ENCODE measurements around the gene ZNF304. TPM values are rescaled to one million over a fixed set of nuclear protein-coding genes. Genes with fewer than 3 reads are reported as not detected.
A peak's percentile ranks its signal among the peaks of the same experiment; 100 is the strongest.
"Not testable (repeated sequence)": the region's sequence is repeated elsewhere in the genome, so short reads cannot be mapped to it uniquely, and the experiment has no call there.

Gene ZNF304
- total RNA-seq, 1 donor from 2014 or later, result 5.9 TPM

GRCh38 chr19:57362419-57362818, 11.3 kb downstream of the ZNF304 start:
- intact Hi-C loops (cut with DNase I), result loop anchor here (2.0 kb wide), 2 partner anchors 72 to 164 kb away; partner anchors contain the start of genes ZNF549 and ZNF749
- peak overlapping the region; percentile 74 to 95 for H3K27ac ChIP-seq
- peak overlapping the region; percentile 41 to 87 for H3K4me3 ChIP-seq

GRCh38 chr19:57362997-57363687, 12.1 kb downstream of the ZNF304 start, which contains the start of the genes TRAPPC2B and ZNF547:
TSS of gene TRAPPC2B (plus strand) at chr19:57363551. CDS start at chr19:57364834, 1,283 bp downstream.
TSS of gene ZNF547 (plus strand) at chr19:57363551. CDS start at chr19:57368556, 5,005 bp downstream.
- Histone ChIP-seq H3K27me3 (no peaks in the 10 kb centered on the region), H3K27ac (peak within 1 kb of the TSS; percentile 95), H3K4me3 (peak within 1 kb of the TSS; percentile 79 to 87), H3K9me3 (peaks cover 35 to 73% of the 10 kb centered on the region in 2 donors), H3K4me1 (no peaks in the 10 kb centered on the region), H3K36me3 (peaks cover 10 to 22% of the 10 kb centered on the region in 2 donors)
- peak; percentile 99 to 100 for DNase-seq (ENCODE audit: low spot score in 2 of 2)
- TF ChIP-seq CTCF (IDR thresholded peaks at IDR 0.05), result no peak
- intact Hi-C loops (cut with DNase I), result loop anchor here (1.0 to 2.0 kb wide), 7 partner anchors 26 to 164 kb away; partner anchors contain the start of genes ZNF17, ZNF460, ZNF543 and ZNF548

More at GRCh38 chr19:57362419-57362818, 11.3 kb downstream of the ZNF304 start:
- H3K4me1 ChIP-seq, result no peaks in the 10 kb centered on the region
- no peaks in the 10 kb centered on the region for H3K27me3 ChIP-seq
- H3K36me3 ChIP-seq, result peaks cover 15 to 29% of the 10 kb centered on the region in 2 donors
- no peak for TF ChIP-seq CTCF (IDR thresholded peaks at IDR 0.05)
- no peak for DNase-seq (ENCODE audit: low spot score in 2 of 2)
- H3K9me3 ChIP-seq, result peaks cover 36 to 75% of the 10 kb centered on the region in 2 donors

GRCh38 chr19:57363688-57364181, 12.7 kb downstream of the ZNF304 start:
- no peak for DNase-seq (ENCODE audit: low spot score in 2 of 2)
- intact Hi-C loops (cut with DNase I), result loop anchor here (1.0 to 2.0 kb wide), 7 partner anchors 26 to 163 kb away; partner anchors contain the start of genes ZNF17, ZNF460, ZNF543 and ZNF548

GRCh38 chr19:57366776-57367175, 15.7 kb downstream of the ZNF304 start:
- TF ChIP-seq CTCF (IDR thresholded peaks at IDR 0.05), result no peak
- intact Hi-C loops (cut with DNase I), result no loop called here
- Histone ChIP-seq H3K36me3 (peaks cover 7 to 18% of the 10 kb centered on the region in 2 donors), H3K27me3 (no peaks in the 10 kb centered on the region), H3K4me1 (no peaks in the 10 kb centered on the region), H3K9me3 (peaks cover 18 to 37% of the 10 kb centered on the region in 2 donors), H3K4me3 (no peak overlapping the region), H3K27ac (no peak overlapping the region)
- DNase-seq (ENCODE audit: low spot score in 2 of 2), result no peak

More at GRCh38 chr19:57363688-57364181, 12.7 kb downstream of the ZNF304 start:
- Histone ChIP-seq H3K4me3 (peak overlapping the region; percentile 79 to 87), H3K36me3 (peaks cover 5 to 16% of the 10 kb centered on the region in 2 donors), H3K27me3 (no peaks in the 10 kb centered on the region), H3K27ac (peak overlapping the region; percentile 95), H3K9me3 (peaks cover 30 to 67% of the 10 kb centered on the region in 2 donors), H3K4me1 (no peaks in the 10 kb centered on the region)
- no peak for TF ChIP-seq CTCF (IDR thresholded peaks at IDR 0.05)

- Histone ChIP-seq H3K9me3 (peaks cover 31 to 40% of the 10 kb centered on the region in 2 donors), H3K27me3 (no peaks in the 10 kb centered on the region), H3K4me1 (no peaks in the 10 kb centered on the region), H3K4me3 (no peak overlapping the region), H3K27ac (no peak overlapping the region), H3K36me3 (peaks cover 63 to 73% of the 10 kb centered on the region in 2 donors)
- TF ChIP-seq CTCF (IDR thresholded peaks at IDR 0.05), result no peak
- intact Hi-C loops (cut with DNase I), result no loop called here
- DNase-seq (ENCODE audit: low spot score in 2 of 2), result no peak
Measured at GRCh38 chr19:57374179-57374578, 23.1 kb downstream of the ZNF304 start.

- H3K27me3 ChIP-seq; H3K4me3 ChIP-seq; H3K4me1 ChIP-seq; H3K27ac ChIP-seq; intact Hi-C loops (cut with DNase I); DNase-seq (ENCODE audit: low spot score in 2 of 2): not testable (repeated sequence)
- Histone ChIP-seq H3K36me3 (peaks cover 63 to 73% of the 10 kb centered on the region in 2 donors), H3K9me3 (peaks cover 36 to 45% of the 10 kb centered on the region in 2 donors)
Measured at GRCh38 chr19:57374647-57375046, 23.6 kb downstream of the ZNF304 start.

Data from ascending aorta (tissue), 2 donors.